Ectodermal cell (in vitro differentiated cells): ENCODE measurements around the gene PRDM16.
A peak's percentile ranks its signal among the peaks of the same experiment; 100 is the strongest.

Experiments used
- H3K27ac ChIP-seq: 2 replicates; pipeline ENCODE4 v1.7.0; 2013; ENCODE audit warnings: mild to moderate bottlenecking, low read depth, low read length; ENCODE audit not compliant: insufficient read depth, poor library complexity, severe bottlenecking
- H3K27me3 ChIP-seq: 2 replicates; pipeline ENCODE4 v1.7.0; 2013; ENCODE audit warnings: mild to moderate bottlenecking, low read length; ENCODE audit not compliant: insufficient read depth, control insufficient read depth, poor library complexity, severe bottlenecking
- H3K36me3 ChIP-seq: one replicate; pipeline ENCODE4 v1.7.0; 2013; ENCODE audit warnings: low read length; ENCODE audit not compliant: control insufficient read depth, insufficient read depth
- H3K4me1 ChIP-seq: one replicate; pipeline ENCODE4 v1.7.0; 2013; ENCODE audit warnings: low read length; ENCODE audit not compliant: control insufficient read depth, insufficient read depth
- H3K4me3 ChIP-seq: 2 replicates; pipeline ENCODE4 v1.7.0; 2013; ENCODE audit warnings: low read depth, low read length, control low read depth; ENCODE audit not compliant: insufficient read depth
- H3K9me3 ChIP-seq: 2 replicates; pipeline ENCODE4 v1.7.0; 2013; ENCODE audit warnings: mild to moderate bottlenecking, low read length, moderate library complexity; ENCODE audit not compliant: control insufficient read depth
- WGBS, 2 experiments: methylation state at CpG; one replicate each; pipeline ENCODE4 v1.1.7; 2013; ENCODE audit warnings: missing lambda C conversion rate in 2 of 2; 5-methylcytosine and 5-hydroxymethylcytosine counted together

The PRDM16 gene

DNA sequence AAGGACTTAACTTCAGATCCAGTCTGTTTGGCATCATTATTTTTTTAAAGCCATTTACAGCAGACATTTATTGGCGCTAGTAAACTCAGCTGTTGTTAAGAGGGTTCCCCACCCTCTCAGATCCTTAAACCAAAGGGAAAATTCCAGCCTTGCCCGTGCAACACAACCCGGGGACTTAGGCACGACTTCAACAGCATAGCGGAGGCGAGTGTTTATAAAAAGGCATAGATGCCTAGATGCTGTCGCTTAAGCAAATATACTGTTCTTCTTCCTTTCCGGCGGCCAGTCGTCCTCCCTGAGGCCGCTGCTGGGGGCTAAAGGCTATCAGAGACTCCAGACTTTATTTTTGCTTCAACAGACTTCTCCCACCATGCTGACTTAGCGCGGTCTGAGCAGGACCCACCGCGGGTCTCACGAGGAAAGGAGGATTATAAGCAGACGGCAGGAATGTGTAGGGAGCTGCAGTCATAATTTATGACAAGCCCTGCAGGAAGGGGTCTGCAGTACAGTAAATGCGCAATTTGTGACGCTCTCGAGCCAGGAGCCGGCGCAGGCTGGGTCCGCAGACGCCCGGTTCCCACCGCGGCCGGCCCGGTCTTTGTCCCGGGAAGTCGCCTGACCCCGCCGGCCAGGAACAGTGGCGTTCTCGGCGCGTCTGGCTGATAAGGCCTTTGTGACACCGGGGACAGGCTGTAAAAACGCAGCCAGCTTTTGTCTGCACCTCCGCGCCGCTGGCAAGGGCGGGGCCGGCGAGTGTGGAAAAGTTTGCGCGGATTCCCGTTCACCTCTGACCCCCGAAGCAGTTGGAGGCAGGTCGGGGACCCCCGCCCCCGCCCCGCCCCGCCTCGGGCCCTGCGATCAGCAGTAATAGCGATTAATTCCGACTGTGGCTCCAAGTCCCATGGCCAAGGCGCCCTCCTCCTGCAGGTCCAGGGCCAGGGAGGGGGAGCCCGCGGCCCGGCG lies 324.3 kb downstream of the PRDM16 start:
- Histone ChIP-seq H3K27me3 (peaks cover 80% of the 10 kb centered on the region), H3K4me1 (peaks cover 18% of the 10 kb centered on the region)
- 5 to 6% methylated on average over 63 of the region's 63 CpGs for WGBS, 2 experiments

DNA sequence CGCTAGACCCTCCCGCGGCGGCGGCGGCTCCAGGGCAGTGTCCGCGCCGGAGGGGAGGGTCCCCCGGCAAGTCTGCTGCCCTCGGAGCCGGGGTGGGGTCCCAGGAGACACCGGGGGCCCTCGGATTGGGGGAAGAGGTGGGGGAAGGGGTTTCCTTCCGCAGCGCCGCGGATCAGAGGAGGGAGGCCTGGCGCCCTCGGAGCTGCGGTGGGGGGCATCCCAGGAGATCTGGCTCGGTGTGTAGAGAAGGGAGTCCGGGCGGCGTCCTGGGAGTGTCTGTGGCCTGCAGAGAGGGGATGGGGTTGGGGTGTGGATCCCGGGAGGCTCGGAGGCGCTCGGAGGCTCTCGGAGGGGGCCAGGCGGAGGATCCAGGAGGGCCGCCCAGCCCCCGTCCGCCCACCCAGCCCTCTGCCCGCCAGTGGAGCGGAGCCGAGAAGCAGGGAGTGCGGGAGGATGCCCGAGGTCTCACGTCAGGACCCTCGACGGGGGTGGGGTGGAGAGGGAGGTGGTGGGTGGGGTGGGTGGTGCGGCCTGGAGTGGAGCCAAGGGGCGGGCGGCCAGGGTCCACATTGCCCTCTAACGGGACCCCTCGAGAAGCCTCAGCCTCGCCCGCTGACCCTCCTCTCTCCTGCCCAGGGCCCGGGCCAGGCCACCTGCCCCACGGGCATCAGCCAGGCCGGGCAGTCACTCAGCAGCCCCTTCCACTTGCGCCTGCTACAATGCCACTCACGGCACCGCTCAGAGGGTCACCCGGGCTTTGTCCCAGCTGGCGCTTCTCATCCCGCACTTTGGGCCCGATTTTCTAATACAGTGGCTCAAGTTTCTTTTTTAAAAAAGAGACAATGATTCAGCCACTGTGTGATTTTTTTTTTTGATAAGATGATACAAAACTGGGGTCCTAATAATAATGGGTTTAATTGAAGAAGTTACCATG lies 325.3 kb downstream of the PRDM16 start:
- Histone ChIP-seq H3K27me3 (peaks cover 72% of the 10 kb centered on the region), H3K27ac (no peak overlapping the region), H3K4me3 (peak overlapping the region; percentile 28), H3K36me3 (no peaks in the 10 kb centered on the region), H3K4me1 (peaks cover 18% of the 10 kb centered on the region), H3K9me3 (no peaks in the 10 kb centered on the region)
- WGBS, 2 experiments, result 31% methylated on average over 59 of the region's 59 CpGs

More for the DNA sequence above, 324.3 kb downstream of the PRDM16 start:
- H3K4me3 ChIP-seq, result peak overlapping the region; percentile 28
- H3K36me3 ChIP-seq, result no peaks in the 10 kb centered on the region
- no peaks in the 10 kb centered on the region for H3K9me3 ChIP-seq
- H3K27ac ChIP-seq, result no peak overlapping the region

DNA sequence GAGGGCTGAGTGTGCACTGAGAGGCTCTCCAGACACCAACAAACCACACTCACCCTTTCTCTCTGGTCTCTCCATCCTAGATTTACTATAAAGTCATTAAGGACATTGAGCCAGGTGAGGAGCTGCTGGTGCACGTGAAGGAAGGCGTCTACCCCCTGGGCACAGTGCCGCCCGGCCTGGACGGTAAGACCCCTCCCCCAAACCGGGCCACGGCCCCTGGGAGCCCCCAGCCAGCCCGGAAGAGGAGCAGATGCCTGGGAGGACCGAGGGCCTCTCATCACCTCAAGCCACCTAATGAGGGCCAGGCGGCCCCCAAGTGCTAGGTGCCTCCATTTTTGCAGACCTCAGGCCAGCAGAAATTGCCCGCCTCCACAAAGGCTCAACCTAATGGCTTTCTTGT lies 327.4 kb downstream of the PRDM16 start:
- no peak overlapping the region for H3K27ac ChIP-seq
- H3K27me3 ChIP-seq, result peaks cover 56% of the 10 kb centered on the region
- no peaks in the 10 kb centered on the region for H3K36me3 ChIP-seq
- 89 to 90% methylated on average over 11 of the region's 11 CpGs for WGBS, 2 experiments
- H3K9me3 ChIP-seq, result no peaks in the 10 kb centered on the region
- H3K4me3 ChIP-seq, result no peak overlapping the region
- H3K4me1 ChIP-seq, result peaks cover 18% of the 10 kb centered on the region

DNA sequence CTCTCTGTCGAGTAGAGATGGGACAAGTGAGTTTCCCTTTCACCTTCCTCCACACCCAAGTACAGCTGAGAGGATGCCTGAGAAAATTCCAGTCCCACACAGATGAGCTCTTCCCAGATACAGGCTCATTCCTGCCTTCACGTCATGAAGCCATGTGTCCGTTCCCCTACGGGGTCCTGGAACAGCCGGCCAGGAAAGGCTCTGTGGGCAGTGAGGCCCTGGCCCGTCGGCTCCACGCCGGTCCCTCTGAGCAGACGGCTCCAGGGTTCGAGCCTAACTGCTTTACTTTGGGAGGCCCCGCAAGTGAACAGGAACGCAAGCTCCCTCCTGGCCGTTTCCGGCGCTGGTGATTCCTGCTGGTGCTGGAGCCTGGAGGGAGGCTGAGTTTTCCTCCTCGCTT lies 328.3 kb downstream of the PRDM16 start:
- 82 to 84% methylated on average over 17 of the region's 17 CpGs for WGBS, 2 experiments
- H3K4me3 ChIP-seq, result no peak overlapping the region
- peaks cover 47% of the 10 kb centered on the region for H3K27me3 ChIP-seq
- H3K9me3 ChIP-seq, result no peaks in the 10 kb centered on the region
- no peaks in the 10 kb centered on the region for H3K36me3 ChIP-seq
- H3K4me1 ChIP-seq, result peaks cover 12% of the 10 kb centered on the region
- no peak overlapping the region for H3K27ac ChIP-seq

DNA sequence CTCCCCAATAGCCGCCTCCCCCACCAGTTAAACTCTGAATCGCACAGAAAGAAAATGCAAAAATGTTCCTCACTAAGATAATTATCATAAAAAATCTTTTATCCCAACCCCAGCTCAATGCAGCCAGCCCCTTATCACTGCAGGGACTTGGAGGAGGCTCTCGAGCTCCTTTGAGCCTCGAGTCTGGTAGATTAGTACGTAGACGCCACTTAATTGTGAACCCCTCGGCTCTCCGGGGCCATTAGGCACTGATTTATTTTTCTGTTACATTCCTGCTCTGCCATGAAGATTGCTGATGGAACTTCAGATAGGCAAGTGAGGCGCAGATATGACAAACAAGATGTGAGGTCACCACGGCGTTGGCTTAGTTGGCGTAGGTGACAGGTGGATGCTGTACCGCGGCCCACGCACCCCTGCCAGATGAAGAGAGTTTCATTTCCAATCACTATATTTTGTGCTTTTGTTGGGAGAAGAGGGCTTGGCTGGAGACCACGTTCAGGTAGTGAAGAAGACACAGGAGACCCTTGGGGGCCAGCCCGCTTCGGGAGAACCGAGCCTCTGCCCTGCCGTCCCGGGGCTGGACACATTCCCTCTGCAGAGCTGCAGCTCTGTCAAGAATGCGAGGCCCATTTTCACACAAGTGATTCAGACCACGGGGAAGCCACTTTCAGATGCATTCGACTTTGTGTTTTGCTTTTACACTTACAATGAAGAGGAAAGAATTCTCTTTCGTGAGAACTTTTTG lies 329.6 kb downstream of the PRDM16 start:
- 92 to 93% methylated on average over 25 of the region's 25 CpGs for WGBS, 2 experiments
- Histone ChIP-seq H3K4me1 (peaks cover 12% of the 10 kb centered on the region), H3K27me3 (peaks cover 34% of the 10 kb centered on the region), H3K36me3 (no peaks in the 10 kb centered on the region), H3K4me3 (no peak overlapping the region), H3K27ac (no peak overlapping the region), H3K9me3 (no peaks in the 10 kb centered on the region)

DNA sequence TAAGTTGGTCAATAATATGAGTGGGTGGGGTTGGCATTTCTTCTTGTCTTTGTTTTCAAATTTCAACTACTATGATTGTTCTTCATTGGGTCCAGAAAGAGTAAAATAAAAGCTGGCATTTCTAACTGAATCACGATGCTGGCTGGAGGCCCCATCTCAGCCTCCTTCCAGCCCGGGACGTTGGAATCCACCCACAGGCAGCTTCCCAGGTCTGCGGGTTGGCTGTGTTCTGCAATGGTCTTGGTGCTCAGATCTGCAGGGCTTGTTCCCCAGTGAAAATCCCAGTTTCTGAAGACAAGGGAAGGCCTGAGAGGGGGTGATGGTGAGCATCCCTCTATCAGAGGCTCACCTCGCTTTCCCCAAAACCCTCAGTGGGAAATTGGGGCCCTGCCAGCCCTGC lies 330.7 kb downstream of the PRDM16 start:
- no peak overlapping the region for H3K4me3 ChIP-seq
- 80 to 87% methylated on average over 5 of the region's 5 CpGs for WGBS, 2 experiments
- H3K27ac ChIP-seq, result no peak overlapping the region
- peaks cover 22% of the 10 kb centered on the region for H3K27me3 ChIP-seq
- peaks cover 16% of the 10 kb centered on the region for H3K4me1 ChIP-seq
- H3K36me3 ChIP-seq, result no peaks in the 10 kb centered on the region
- H3K9me3 ChIP-seq, result no peaks in the 10 kb centered on the region

DNA sequence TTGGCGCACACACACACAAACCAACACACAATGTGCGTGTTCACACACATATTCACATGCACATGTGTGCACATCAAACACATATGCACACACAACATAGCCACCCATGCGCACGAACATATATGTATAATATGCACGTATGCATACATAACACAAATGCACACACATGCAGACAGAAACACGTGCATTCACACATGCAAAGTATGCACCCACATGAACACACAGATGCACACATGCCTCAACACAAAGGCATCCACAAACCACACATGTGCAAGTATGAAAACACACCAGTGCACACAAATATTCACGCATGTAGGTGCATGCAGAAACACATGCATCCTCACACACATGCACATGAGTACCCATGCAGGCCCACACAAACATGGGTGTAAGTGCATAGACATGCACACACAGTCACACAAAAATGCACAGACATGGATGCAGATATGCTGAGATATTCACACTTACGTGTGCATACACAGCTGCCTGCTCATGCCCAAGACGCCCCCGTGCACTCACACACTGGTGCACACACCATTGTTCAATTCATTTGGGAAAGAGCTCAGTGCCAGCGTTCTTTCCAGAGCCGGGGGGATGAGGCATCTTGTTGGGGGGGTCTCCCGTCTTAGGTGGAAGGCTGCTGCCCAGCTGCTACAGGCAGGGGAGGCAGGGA lies 332.7 kb downstream of the PRDM16 start:
- H3K27ac ChIP-seq, result no peak overlapping the region
- no peaks in the 10 kb centered on the region for H3K9me3 ChIP-seq
- H3K36me3 ChIP-seq, result no peaks in the 10 kb centered on the region
- peaks cover 4% of the 10 kb centered on the region for H3K27me3 ChIP-seq
- peaks cover 23% of the 10 kb centered on the region for H3K4me1 ChIP-seq
- 92 to 93% methylated on average over 13 of the region's 13 CpGs for WGBS, 2 experiments
- H3K4me3 ChIP-seq, result no peak overlapping the region

DNA sequence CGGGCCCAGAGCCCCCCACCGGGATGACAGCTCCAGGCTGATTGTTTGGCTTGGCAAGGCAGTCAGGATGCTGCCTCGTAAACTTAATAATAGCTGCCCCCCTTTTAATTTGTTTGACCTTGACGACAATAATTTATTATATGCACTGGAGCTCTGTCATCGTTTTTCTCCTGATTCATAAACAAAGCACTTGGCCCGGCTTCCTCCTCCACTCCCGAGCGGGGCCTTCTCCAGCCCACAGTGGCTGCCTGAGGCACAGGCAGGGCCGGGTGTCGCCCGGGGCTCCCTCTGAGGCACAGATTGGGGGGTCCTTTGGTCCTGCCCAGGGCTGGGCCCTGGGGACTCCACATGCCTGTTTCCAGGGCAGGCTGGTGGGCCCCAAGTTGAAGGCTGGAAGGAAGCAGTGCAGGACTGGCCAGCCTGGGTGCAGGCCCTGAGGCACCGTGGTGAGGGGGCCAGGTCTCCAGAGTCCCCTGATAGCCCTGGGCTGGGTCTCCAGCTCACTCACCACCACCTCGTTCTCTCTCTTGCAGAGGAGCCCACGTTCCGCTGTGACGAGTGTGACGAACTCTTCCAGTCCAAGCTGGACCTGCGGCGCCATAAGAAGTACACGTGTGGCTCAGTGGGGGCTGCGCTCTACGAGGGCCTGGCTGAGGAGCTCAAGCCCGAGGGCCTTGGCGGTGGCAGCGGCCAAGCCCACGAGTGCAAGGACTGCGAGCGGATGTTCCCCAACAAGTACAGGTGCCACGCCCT lies 333.4 kb downstream of the PRDM16 start:
- Histone ChIP-seq H3K36me3 (no peaks in the 10 kb centered on the region), H3K4me3 (no peak overlapping the region), H3K27me3 (peaks cover under 1% of the 10 kb centered on the region), H3K9me3 (no peaks in the 10 kb centered on the region), H3K4me1 (peaks cover 23% of the 10 kb centered on the region), H3K27ac (no peak overlapping the region)
- WGBS, 2 experiments, result 90 to 91% methylated on average over 29 of the region's 29 CpGs

DNA sequence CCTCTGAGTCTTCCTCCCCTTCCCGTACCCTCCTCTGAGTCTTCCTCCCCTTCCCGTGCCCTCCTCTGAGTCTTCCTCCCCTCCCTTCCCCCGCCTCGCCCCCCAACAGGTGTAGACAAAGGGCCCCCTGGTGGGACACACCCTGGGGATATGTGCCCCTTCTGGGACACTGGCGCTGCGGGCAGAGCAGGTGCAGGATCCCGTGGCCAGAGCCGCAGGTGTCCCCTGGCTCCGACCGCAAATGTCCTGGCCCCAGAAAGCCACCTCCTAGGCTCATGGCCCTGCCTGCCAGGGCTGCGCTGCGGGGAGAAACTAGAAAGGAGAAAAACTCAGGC lies 334.0 kb downstream of the PRDM16 start:
- Histone ChIP-seq H3K27me3 (no peaks in the 10 kb centered on the region), H3K4me1 (peaks cover 23% of the 10 kb centered on the region), H3K4me3 (no peak overlapping the region), H3K9me3 (no peaks in the 10 kb centered on the region), H3K36me3 (no peaks in the 10 kb centered on the region), H3K27ac (no peak overlapping the region)
- WGBS, 2 experiments, result 72 to 75% methylated on average over 12 of the region's 12 CpGs
